Endothelial cell of umbilical vein (primary cell): ENCODE results near the gene ALB. TPM values are rescaled to one million over a fixed set of nuclear protein-coding genes. Genes with fewer than 3 reads are reported as not detected.

ENCODE experiments used
- BruUV-seq: library from RNA; stranded (reverse); fragments of 400-500 nt; replicated peaks from 2 replicates; lab custom pipeline; 2021; lab: Mats Ljungman, UMichigan
- CTCF ChIA-PET: fragments of 300-600, 350-600 bp; sonication (Branson Sonifier 250); formaldehyde crosslinking; loops from one replicate; lab custom pipeline; 2021; ENCODE audit warnings: antibody characterized with exemption, inconsistent platforms; lab: Charles Lee
- POLR2A ChIA-PET: fragments of 300-600, 350-600 bp; sonication (Branson Sonifier 250); formaldehyde crosslinking; loops from one replicate; lab custom pipeline; 2021; ENCODE audit warnings: antibody characterized with exemption, inconsistent platforms; lab: Charles Lee
- DNase-seq: peaks from one replicate; pipeline ENCODE4 v3.0.0-alpha.2; 2011; ENCODE audit warnings: low read depth, low spot score
- FAIRE-seq: peaks from 2 replicates; lab custom pipeline; 2011; peaks lifted over from hg19 to GRCh38; lab: Jason Lieb, UNC
- H2AFZ ChIP-seq: 2 replicates; pipeline ENCODE4 v1.6.0; 2012; ENCODE audit warnings: low read depth, low read length, control low read depth, inconsistent platforms
- H3K27ac ChIP-seq: 2 replicates; pipeline ENCODE4 v1.5.1; 2011; ENCODE audit warnings: low read depth, mild to moderate bottlenecking, control low read depth, low read length, moderate library complexity; ENCODE audit not compliant: insufficient read depth
- H3K27me3 ChIP-seq, 2 experiments: 2 replicates each; pipeline versions ENCODE4 v1.6.0 to v1.6.1; 2011; ENCODE audit warnings: low read length in 2 of 2, mixed read lengths in 1 of 2; ENCODE audit not compliant: control insufficient read depth in 2 of 2, insufficient read depth in 2 of 2
- H3K36me3 ChIP-seq, 2 experiments: 2 replicates in 1 of 2; 3 replicates in 1 of 2; pipeline ENCODE4 v1.5.1; 2011; ENCODE audit warnings: low read length in 2 of 2, mild to moderate bottlenecking in 1 of 2, moderate library complexity in 1 of 2; ENCODE audit not compliant: control insufficient read depth in 2 of 2, insufficient read depth in 2 of 2; ENCODE audit errors: extremely low read depth in 1 of 2
- H3K4me1 ChIP-seq: 3 replicates; pipeline ENCODE4 v1.5.1; 2011; ENCODE audit warnings: mild to moderate bottlenecking, low read length; ENCODE audit not compliant: control insufficient read depth, insufficient read depth; ENCODE audit errors: extremely low read depth
- H3K4me2 ChIP-seq: 2 replicates; pipeline ENCODE4 v1.6.1; 2011; ENCODE audit warnings: low read length, control low read depth, mixed read lengths; ENCODE audit not compliant: insufficient read depth
- H3K4me3 ChIP-seq, 3 experiments: fragments of 200-600 bp in 1 of 3; sonication (generic), shearing (Covaris generic) in 1 of 3; replicated peaks in 1 of 3; 2 replicates each; pipeline ENCODE4 v1.5.1; 2011 to 2016; ENCODE audit warnings: control low read depth in 3 of 3, low read length in 3 of 3, mild to moderate bottlenecking in 2 of 3, inconsistent platforms in 1 of 3, low read depth in 1 of 3, moderate library complexity in 1 of 3; ENCODE audit not compliant: insufficient read depth in 1 of 3
- H3K79me2 ChIP-seq: 2 replicates; pipeline ENCODE4 v1.6.0; 2012; ENCODE audit warnings: low read length, inconsistent platforms; ENCODE audit not compliant: control insufficient read depth, insufficient read depth
- H3K9ac ChIP-seq: replicated peaks from 2 replicates; pipeline ENCODE3; 2011; ENCODE audit warnings: low read length, control low read depth; ENCODE audit not compliant: insufficient read depth; ENCODE audit errors: extremely low read depth
- H3K9me1 ChIP-seq: replicated peaks from 3 replicates; pipeline ENCODE4 v1.6.0; 2011; ENCODE audit warnings: mild to moderate bottlenecking, low read length; ENCODE audit not compliant: control insufficient read depth, insufficient read depth; ENCODE audit errors: extremely low read depth
- H3K9me3 ChIP-seq: replicated peaks from 2 replicates; pipeline ENCODE4 v1.5.1; 2012; ENCODE audit warnings: low read length, inconsistent platforms; ENCODE audit not compliant: control insufficient read depth, insufficient read depth
- H4K20me1 ChIP-seq: replicated peaks from 2 replicates; pipeline ENCODE3; 2011; ENCODE audit warnings: mild to moderate bottlenecking, low read length; ENCODE audit not compliant: control insufficient read depth, insufficient read depth; ENCODE audit errors: extremely low read depth
- EZH2 ChIP-seq: IDR thresholded peaks from 2 replicates; pipeline ENCODE4 v1.6.1; 2012; ENCODE audit warnings: borderline replicate concordance, low read depth, mild to moderate bottlenecking, moderate library complexity, low read length, inconsistent platforms; ENCODE audit not compliant: severe bottlenecking
- FOS ChIP-seq: IDR thresholded peaks from 2 replicates; pipeline ENCODE4 v1.6.1; 2011; ENCODE audit warnings: mild to moderate bottlenecking, low read length, moderate library complexity, borderline replicate concordance; ENCODE audit not compliant: insufficient read depth
- GATA2 ChIP-seq: IDR thresholded peaks from 2 replicates; pipeline ENCODE4 v1.7.0; 2011; ENCODE audit warnings: low read depth, mild to moderate bottlenecking, moderate library complexity, mixed read lengths, low read length; ENCODE audit not compliant: insufficient read length, insufficient read depth
- JUN ChIP-seq: IDR thresholded peaks from 2 replicates; pipeline ENCODE4 v1.6.1; 2011; ENCODE audit warnings: borderline replicate concordance, low read depth; ENCODE audit not compliant: insufficient read length, insufficient read depth
- MAX ChIP-seq: IDR thresholded peaks from 2 replicates; pipeline ENCODE4 v1.6.1; 2011; ENCODE audit not compliant: insufficient read depth, insufficient read length
- MYC ChIP-seq: IDR thresholded peaks from one replicate; pipeline ENCODE4 v1.6.1; 2011; ENCODE audit warnings: mild to moderate bottlenecking, low read depth, low read length
- POLR2A ChIP-seq: IDR thresholded peaks from 2 replicates; pipeline ENCODE4 v1.6.1; 2012; ENCODE audit warnings: low read depth, mild to moderate bottlenecking, control low read depth, low read length
- POLR2AphosphoS5 ChIP-seq: IDR thresholded peaks from 2 replicates; pipeline ENCODE4 v1.6.1; 2012; ENCODE audit warnings: low read depth, mild to moderate bottlenecking, control low read depth, low read length, moderate library complexity; ENCODE audit not compliant: insufficient read depth
- dilution Hi-C: fragments of 300-500 bp; cut with MboI; formaldehyde crosslinking; loops from one replicate; pipeline ENCODE4 v1.15.0; 2019; ENCODE audit warnings: low sequenced_read_pairs; ENCODE audit not compliant: extremely low pct_ligation_motif_present
- intact Hi-C: fragments of 100-400 bp; cut with micrococcal nuclease; formaldehyde crosslinking; loops from one replicate; pipeline ENCODE4 v1.10.0; 2022
- polyA plus RNA-seq, 4 experiments: library from polyadenylated mRNA; depleted of rRNA in 3 of 4; stranded (reverse) in 3 of 4; unstranded in 1 of 4; fragments of >200 nt; gene quantifications; 2 replicates each; pipeline versions ENCODE4 v1.2.1 to v1.2.3, GENCODE V29; 2011 to 2012; ENCODE audit warnings: missing spikeins in 1 of 4
- total RNA-seq: library from RNA; stranded (reverse); gene quantifications from 2 replicates; pipeline ENCODE4 v1.2.3, GENCODE V29; 2021
- TF ChIP-seq, protein P1 (sequence below), 2 donors: IDR thresholded peaks; 1 replicate in 1 of 2; 2 replicates in 1 of 2; pipeline ENCODE4 v1.5.1; 2011; ENCODE audit warnings: low read length in 2 of 2, mild to moderate bottlenecking in 2 of 2, moderate library complexity in 2 of 2, control low read depth in 1 of 2, inconsistent platforms in 1 of 2, low read depth in 1 of 2; ENCODE audit not compliant: insufficient read depth in 1 of 2; ENCODE audit errors: extremely low read depth in 1 of 2

The ALB gene
- total and polyA plus RNA-seq, 2 donors (not counting 3 experiments of a cell fraction or from before 2014, with no cell fraction given): not detected

DNA sequence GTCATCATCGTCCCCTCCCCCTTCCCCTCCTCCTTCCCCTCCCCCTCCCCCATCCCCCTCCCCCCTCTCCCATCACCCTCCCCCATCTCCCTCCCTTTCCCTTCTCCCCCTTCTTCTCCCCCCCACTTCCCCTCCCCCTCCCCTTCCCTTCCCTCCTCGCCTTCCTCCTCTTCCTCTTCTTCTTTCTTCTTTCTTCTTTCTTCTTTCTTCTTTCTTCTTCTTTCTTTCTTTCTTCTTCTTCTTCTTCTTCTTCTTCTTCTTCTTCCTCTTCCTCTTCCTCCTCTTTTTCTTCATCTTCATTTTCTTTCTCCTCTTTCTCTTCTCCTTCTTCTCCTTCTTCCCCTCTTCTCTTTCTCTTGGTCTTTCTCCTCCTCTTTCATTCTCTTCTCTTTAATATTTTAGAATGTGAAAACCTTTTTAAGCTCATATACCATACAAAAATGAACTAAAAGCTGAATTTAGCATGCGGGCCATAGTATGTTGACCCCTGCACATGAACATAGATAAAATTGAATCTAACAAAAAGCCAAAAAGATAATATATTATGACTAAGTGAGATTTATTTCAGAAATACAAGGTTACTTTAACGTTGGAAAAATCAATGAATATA, 56.9 kb downstream of the ALB start:
- BruUV-seq: no TSS peak
- Histone ChIP-seq H3K4me2 (no peak overlapping the region), H3K9me3 (no peaks in the 10 kb centered on the region), H3K4me1 (no peaks in the 10 kb centered on the region), H3K27ac (no peak overlapping the region), H3K9me1 (no peaks in the 10 kb centered on the region), H2AFZ (no peak overlapping the region), H4K20me1 (no peaks in the 10 kb centered on the region), H3K79me2 (no peaks in the 10 kb centered on the region), H3K36me3 (no peaks in the 10 kb centered on the region), H3K4me3 (no peak overlapping the region), H3K9ac (no peak overlapping the region), H3K27me3 (no peaks in the 10 kb centered on the region)
- POLR2A ChIA-PET: no interaction called here
- TF ChIP-seq, protein P1, sequence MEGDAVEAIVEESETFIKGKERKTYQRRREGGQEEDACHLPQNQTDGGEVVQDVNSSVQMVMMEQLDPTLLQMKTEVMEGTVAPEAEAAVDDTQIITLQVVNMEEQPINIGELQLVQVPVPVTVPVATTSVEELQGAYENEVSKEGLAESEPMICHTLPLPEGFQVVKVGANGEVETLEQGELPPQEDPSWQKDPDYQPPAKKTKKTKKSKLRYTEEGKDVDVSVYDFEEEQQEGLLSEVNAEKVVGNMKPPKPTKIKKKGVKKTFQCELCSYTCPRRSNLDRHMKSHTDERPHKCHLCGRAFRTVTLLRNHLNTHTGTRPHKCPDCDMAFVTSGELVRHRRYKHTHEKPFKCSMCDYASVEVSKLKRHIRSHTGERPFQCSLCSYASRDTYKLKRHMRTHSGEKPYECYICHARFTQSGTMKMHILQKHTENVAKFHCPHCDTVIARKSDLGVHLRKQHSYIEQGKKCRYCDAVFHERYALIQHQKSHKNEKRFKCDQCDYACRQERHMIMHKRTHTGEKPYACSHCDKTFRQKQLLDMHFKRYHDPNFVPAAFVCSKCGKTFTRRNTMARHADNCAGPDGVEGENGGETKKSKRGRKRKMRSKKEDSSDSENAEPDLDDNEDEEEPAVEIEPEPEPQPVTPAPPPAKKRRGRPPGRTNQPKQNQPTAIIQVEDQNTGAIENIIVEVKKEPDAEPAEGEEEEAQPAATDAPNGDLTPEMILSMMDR (IDR thresholded peaks at IDR 0.05; ENCODE audit: extremely low read depth in 1 of 2, insufficient read depth in 1 of 2, low read depth in 1 of 2, low read length in 2 of 2): no peak
- TF ChIP-seq MAX (no peak), JUN (no peak), MYC (no peak), POLR2AphosphoS5 (no peak), GATA2 (no peak), EZH2 (no peak), FOS (no peak), POLR2A (no peak)
- dilution Hi-C loops (no loop called here), intact Hi-C loops (no loop called here)
- CTCF ChIA-PET: no interaction called here
- DNase-seq (no peak), FAIRE-seq (no peak)
